Lung (tissue), 12 donors: Measurements from ENCODE around the gene OR2Y1. TPM values are rescaled to one million over a fixed set of nuclear protein-coding genes. Genes with fewer than 3 reads are reported as not detected.

ENCODE experiments used
- ATAC-seq: fragments of 200-7000 bp; cut with Tn5 transposase; one replicate; pipeline ENCODE4 v1.9.1; 2020; ENCODE audit warnings: moderate number of reproducible peaks; ENCODE audit not compliant: insufficient read depth, low FRiP score
- DNase-seq, 3 donors: peaks; one replicate each; pipeline ENCODE4 v3.0.0-alpha.2; 2013 to 2017
- H3K27ac ChIP-seq, 2 donors: one replicate each; pipeline ENCODE4 v1.5.1; 2013; ENCODE audit warnings: mild to moderate bottlenecking in 2 of 2, moderate library complexity in 2 of 2, control low read depth in 1 of 2, inconsistent platforms in 1 of 2, low read depth in 1 of 2, low read length in 1 of 2
- H3K27me3 ChIP-seq, 3 donors: one replicate each; pipeline ENCODE4 v1.5.1; 2013; ENCODE audit warnings: low read length in 2 of 3; ENCODE audit not compliant: control insufficient read depth in 3 of 3, insufficient read depth in 3 of 3
- H3K36me3 ChIP-seq, 4 donors: one replicate each; pipeline ENCODE4 v1.5.1; 2013; ENCODE audit warnings: low read length in 4 of 4, mild to moderate bottlenecking in 1 of 4, moderate library complexity in 1 of 4; ENCODE audit not compliant: control insufficient read depth in 4 of 4, insufficient read depth in 4 of 4
- H3K4me1 ChIP-seq, 5 donors: one replicate each; pipeline ENCODE4 v1.5.1; 2013; ENCODE audit warnings: low read length in 5 of 5, mild to moderate bottlenecking in 2 of 5, moderate library complexity in 1 of 5; ENCODE audit not compliant: control insufficient read depth in 5 of 5, insufficient read depth in 5 of 5
- H3K4me3 ChIP-seq: one replicate; pipeline ENCODE4 v1.5.1; 2013; ENCODE audit warnings: mild to moderate bottlenecking, control low read depth, moderate library complexity
- H3K9ac ChIP-seq, 2 donors: one replicate each; pipeline ENCODE4 v1.5.1; 2013; ENCODE audit warnings: low read length in 2 of 2, control low read depth in 1 of 2; ENCODE audit not compliant: insufficient read depth in 1 of 2
- H3K9me3 ChIP-seq, 4 donors: one replicate each; pipeline ENCODE4 v1.5.1; 2013; ENCODE audit warnings: low read length in 3 of 4, mild to moderate bottlenecking in 1 of 4, moderate library complexity in 1 of 4; ENCODE audit not compliant: control insufficient read depth in 4 of 4, insufficient read depth in 3 of 4
- CTCF ChIP-seq: IDR thresholded peaks from 2 replicates; pipeline ENCODE4 v1.5.1; 2012; ENCODE audit warnings: mild to moderate bottlenecking; ENCODE audit errors: control extremely low read depth, extremely low read depth
- WGBS, 2 donors: extraction: QIAGEN DNeasy Blood & Tissue Kit; methylation state at CpG; one replicate each; pipeline ENCODE4 v1.1.7; 2013; 5-methylcytosine and 5-hydroxymethylcytosine counted together
- polyA plus RNA-seq, 2 donors: library from polyadenylated mRNA; stranded (reverse); fragments of 200-250 nt; gene quantifications; one replicate each; pipeline ENCODE4 v1.2.1, GENCODE V29; 2013
- total RNA-seq, 2 donors: library from RNA; depleted of rRNA in 1 of 2; stranded (reverse); fragments of >200 nt in 1 of 2; gene quantifications; one replicate each; pipeline ENCODE4 v1.2.1, GENCODE V29; 2014 to 2021
- donor health status: control.
- donor health status: control.
- donor health status: Bipolar disorder and iron deficiency.
- donor health status: healthy.
- donor health status: DM: yes; HTN: yes; CAD: no.

OR2Y1 gene
- total and polyA plus RNA-seq, 4 donors = not detected

GRCh38 chr5:180786531-180787398 lies 46.9 kb upstream of the OR2Y1 start:
- DNase-seq (peak; percentile 41 to 64 (median 50)), ATAC-seq (no peak)
- Histone ChIP-seq H3K36me3 (peaks cover 8 to 31% (median 14%) of the 10 kb centered on the region in 4 donors), H3K4me1 (peaks cover 0 to 37% (median 20%) of the 10 kb centered on the region in 5 donors), H3K27me3 (no peaks in the 10 kb centered on the region), H3K27ac (peak overlapping the region; percentile 21 to 81), H3K9me3 (no peaks in the 10 kb centered on the region), H3K9ac (peak overlapping the region in 1 of 2 donors; percentile 17), H3K4me3 (no peak overlapping the region)
- TF ChIP-seq CTCF = no peak
- 28 to 43% methylated on average over 21 of the region's 21 CpGs for WGBS, 2 donors

- H3K9ac ChIP-seq = peak overlapping the region in 1 of 2 donors; percentile 42
- no peaks in the 10 kb centered on the region for H3K9me3 ChIP-seq
- H3K27ac ChIP-seq = peak overlapping the region; percentile 37 to 81
- ATAC-seq = peak; percentile 24
- no peaks in the 10 kb centered on the region for H3K27me3 ChIP-seq
- no peak overlapping the region for H3K4me3 ChIP-seq
- no peak for TF ChIP-seq CTCF
- peaks cover 0 to 37% (median 20%) of the 10 kb centered on the region in 5 donors for H3K4me1 ChIP-seq
- peak; percentile 54 to 65 (median 60) for DNase-seq
- H3K36me3 ChIP-seq = peaks cover 0 to 22% (median 7%) of the 10 kb centered on the region in 4 donors
- 24 to 25% methylated on average over 5 of the region's 5 CpGs for WGBS, 2 donors
Measured at GRCh38 chr5:180785794-180786221, 46.0 kb upstream of the OR2Y1 start.

- Histone ChIP-seq H3K9ac (peak overlapping the region in 1 of 2 donors; percentile 42), H3K27ac (peak overlapping the region; percentile 37 to 81), H3K9me3 (no peaks in the 10 kb centered on the region), H3K27me3 (no peaks in the 10 kb centered on the region), H3K4me1 (peaks cover 0 to 37% (median 20%) of the 10 kb centered on the region in 5 donors), H3K4me3 (no peak overlapping the region), H3K36me3 (peaks cover 0 to 17% (median 5%) of the 10 kb centered on the region in 4 donors)
- no peak for TF ChIP-seq CTCF
- 60 to 71% methylated on average over 15 of the region's 15 CpGs for WGBS, 2 donors
- ATAC-seq = no peak
- peak in 1 of 3 donors; percentile 37 for DNase-seq
Measured at GRCh38 chr5:180785121-180785781, 45.4 kb upstream of the OR2Y1 start.
